Prostate gland (tissue), 2 donors: ENCODE measurements around the gene C1QTNF4. TPM values are rescaled to one million over a fixed set of nuclear protein-coding genes. Genes with fewer than 3 reads are reported as not detected.

Experiments used
- DNase-seq: peaks from one replicate; pipeline ENCODE4 v3.0.0-alpha.2; 2019; ENCODE audit warnings: low spot score
- H3K27ac ChIP-seq, 2 donors: fragments of 200-600 bp; sonication (generic); 2 replicates each; pipeline ENCODE4 v1.5.1; 2017 to 2019
- H3K27me3 ChIP-seq: fragments of 200-600 bp; sonication (generic); replicated peaks from 2 replicates; pipeline ENCODE4 v1.5.1; 2019; ENCODE audit not compliant: insufficient read depth
- H3K36me3 ChIP-seq, 2 donors: fragments of 200-600 bp; sonication (generic); 1 replicate in 1 of 2; 2 replicates in 1 of 2; pipeline versions ENCODE4 v1.5.1 to v1.8.1; 2017 to 2019
- H3K4me1 ChIP-seq: fragments of 200-600 bp; sonication (generic); replicated peaks from 2 replicates; pipeline ENCODE4 v1.5.1; 2019
- H3K4me3 ChIP-seq, 2 donors: fragments of 200-600 bp; sonication (generic); 2 replicates each; pipeline ENCODE4 v1.5.1; 2017 to 2019
- H3K9me3 ChIP-seq: fragments of 200-600 bp; sonication (generic); 2 replicates; pipeline ENCODE4 v1.5.1; 2017
- CTCF ChIP-seq, 4 experiments: fragments of 200-600 bp in 2 of 4; fragments of 450-650 bp in 2 of 4; sonication (generic) in 2 of 4; IDR thresholded peaks; 1 replicate in 3 of 4; 2 replicates in 1 of 4; pipeline ENCODE4 v1.5.1; 2016 to 2019; ENCODE audit warnings: antibody characterized with exemption in 4 of 4, mild to moderate bottlenecking in 2 of 4, moderate library complexity in 2 of 4
- POLR2A ChIP-seq: fragments of 450-650 bp; IDR thresholded peaks from one replicate; pipeline ENCODE4 v1.6.1; 2016; ENCODE audit warnings: antibody characterized with exemption, mild to moderate bottlenecking
- POLR2AphosphoS5 ChIP-seq: sonication (generic); formaldehyde crosslinking; IDR thresholded peaks from one replicate; pipeline ENCODE4 v1.6.1; 2017; ENCODE audit warnings: antibody characterized with exemption
- WGBS: methylation state at CpG from one replicate; pipeline ENCODE4 v1.1.5; 2018; 5-methylcytosine and 5-hydroxymethylcytosine counted together
- intact Hi-C: fragments of 100-400 bp; cut with DNase I; formaldehyde crosslinking; loops from one replicate; pipeline ENCODE4 v1.14.2; 2022
- total RNA-seq, 2 donors: library from RNA; depleted of rRNA; stranded (reverse); fragments of >200 nt; gene quantifications; one replicate each; pipeline ENCODE4 v1.1.0, GENCODE V29; 2016

The C1QTNF4 gene
- total RNA-seq, 2 donors from 2014 or later, result 2.1 to 13.0 TPM

GRCh38 chr11:47606731-47607130 is 12.5 kb upstream of the C1QTNF4 start:
- H3K4me1 ChIP-seq, result no peaks in the 10 kb centered on the region
- intact Hi-C loops, result no loop called here
- no peak overlapping the region for H3K27ac ChIP-seq
- H3K36me3 ChIP-seq, result no peaks in the 10 kb centered on the region
- no peaks in the 10 kb centered on the region for H3K9me3 ChIP-seq
- no peaks in the 10 kb centered on the region for H3K27me3 ChIP-seq
- H3K4me3 ChIP-seq, result no peak overlapping the region
- no peak for DNase-seq
- 53% methylated on average over 5 of the region's 5 CpGs for WGBS
- TF ChIP-seq POLR2AphosphoS5 (no peak), POLR2A (no peak), CTCF (IDR thresholded peaks at IDR 0.05) (no peak)

- H3K4me1 ChIP-seq, result no peaks in the 10 kb centered on the region
- 56% methylated on average over 3 of the region's 3 CpGs for WGBS
- no peaks in the 10 kb centered on the region for H3K36me3 ChIP-seq
- DNase-seq, result no peak
- no peaks in the 10 kb centered on the region for H3K9me3 ChIP-seq
- TF ChIP-seq POLR2A (no peak), POLR2AphosphoS5 (no peak), CTCF (IDR thresholded peaks at IDR 0.05) (no peak)
- no peaks in the 10 kb centered on the region for H3K27me3 ChIP-seq
- no peak overlapping the region for H3K27ac ChIP-seq
- intact Hi-C loops, result no loop called here
- H3K4me3 ChIP-seq, result no peak overlapping the region
Measured at GRCh38 chr11:47605921-47606320, 11.7 kb upstream of the C1QTNF4 start.

GRCh38 chr11:47603295-47603694 is 9.1 kb upstream of the C1QTNF4 start:
- no peak for DNase-seq
- no peaks in the 10 kb centered on the region for H3K9me3 ChIP-seq
- no peak overlapping the region for H3K4me3 ChIP-seq
- WGBS, result 83% methylated on average over 4 of the region's 4 CpGs
- H3K27ac ChIP-seq, result no peak overlapping the region
- H3K27me3 ChIP-seq, result no peaks in the 10 kb centered on the region
- intact Hi-C loops, result no loop called here
- H3K4me1 ChIP-seq, result no peaks in the 10 kb centered on the region
- H3K36me3 ChIP-seq, result no peaks in the 10 kb centered on the region
- no peak for TF ChIP-seq POLR2A
- TF ChIP-seq CTCF (IDR thresholded peaks at IDR 0.05), result no peak
- TF ChIP-seq POLR2AphosphoS5, result no peak

- no peak for TF ChIP-seq POLR2AphosphoS5
- TF ChIP-seq POLR2A, result no peak
- intact Hi-C loops, result no loop called here
- Histone ChIP-seq H3K36me3 (no peaks in the 10 kb centered on the region), H3K27ac (no peak overlapping the region), H3K4me1 (no peaks in the 10 kb centered on the region), H3K9me3 (no peaks in the 10 kb centered on the region), H3K27me3 (no peaks in the 10 kb centered on the region), H3K4me3 (no peak overlapping the region)
- DNase-seq, result no peak
- 71% methylated on average over 4 of the region's 4 CpGs for WGBS
Measured at GRCh38 chr11:47599902-47600301, 5.7 kb upstream of the C1QTNF4 start.

GRCh38 chr11:47595967-47596366 is 1.8 kb upstream of the C1QTNF4 start:
- Histone ChIP-seq H3K4me1 (no peaks in the 10 kb centered on the region), H3K36me3 (no peaks in the 10 kb centered on the region), H3K4me3 (no peak overlapping the region), H3K27ac (no peak overlapping the region), H3K9me3 (no peaks in the 10 kb centered on the region), H3K27me3 (peaks cover 3% of the 10 kb centered on the region)
- TF ChIP-seq POLR2A (no peak), POLR2AphosphoS5 (no peak), CTCF (IDR thresholded peaks at IDR 0.05) (no peak)
- intact Hi-C loops, result no loop called here
- DNase-seq, result no peak
- WGBS, result 87% methylated on average over 1 of the region's 1 CpG
